Hepatocyte (in vitro differentiated cells): Measurements from ENCODE around the gene MRPL9.
"Not testable (repeated sequence)": the region's sequence is repeated elsewhere in the genome, so short reads cannot be mapped to it uniquely, and the experiment has no call there.

Experiments
- CTCF ChIP-seq: fragments of 200-600 bp; sonication (generic); IDR thresholded peaks from 2 replicates; pipeline ENCODE4 v1.5.1; 2016; ENCODE audit warnings: antibody characterized with exemption, mild to moderate bottlenecking; ENCODE audit not compliant: poor library complexity
- EZH2 ChIP-seq: fragments of 200-600 bp; sonication (generic); IDR thresholded peaks from 2 replicates; pipeline ENCODE4 v1.6.1; 2016; ENCODE audit warnings: antibody characterized with exemption, mild to moderate bottlenecking, borderline replicate concordance
- EZH2phosphoT487 ChIP-seq: fragments of 200-600 bp; sonication (generic); IDR thresholded peaks from one replicate; pipeline ENCODE4 v1.6.1; 2018; ENCODE audit warnings: antibody characterized with exemption, mild to moderate bottlenecking, low read depth, moderate library complexity; ENCODE audit not compliant: unreplicated experiment, severe bottlenecking

GRCh38 chr1:151780736-151781135, 17.4 kb upstream of the MRPL9 start:
- not testable (repeated sequence) for TF ChIP-seq CTCF, EZH2phosphoT487, EZH2
